Hepatocyte (in vitro differentiated cells): Measurements from ENCODE around the gene NDC1.

ENCODE experiments used
- CTCF ChIP-seq: fragments of 200-600 bp; sonication (generic); IDR thresholded peaks from 2 replicates; pipeline ENCODE4 v1.5.1; 2016; ENCODE audit warnings: antibody characterized with exemption, mild to moderate bottlenecking; ENCODE audit not compliant: poor library complexity
- EZH2 ChIP-seq: fragments of 200-600 bp; sonication (generic); IDR thresholded peaks from 2 replicates; pipeline ENCODE4 v1.6.1; 2016; ENCODE audit warnings: antibody characterized with exemption, mild to moderate bottlenecking, borderline replicate concordance

- no peak for TF ChIP-seq CTCF
- TF ChIP-seq EZH2: no peak
Observed at GRCh38 chr1:53736290-53736689, 101.8 kb downstream of the NDC1 start.
